Activated T-helper 2 cell treated with anti-CD3 and anti-CD28 coated beads, Interferon-gamma antibody, Interleukin-2, Interleukin-4, amounts not matched to agents 10 μg/mL and 5 μg/mL and 100 μg/mL, durations not matched to agents 14 hours and 24 hours and 36 hours (primary cell): ENCODE data around the gene IGFL2. TPM values are rescaled to one million over a fixed set of nuclear protein-coding genes. Genes with fewer than 3 reads are reported as not detected.
"Not testable (repeated sequence)": the region's sequence is repeated elsewhere in the genome, so short reads cannot be mapped to it uniquely, and the experiment has no call there.

ENCODE experiments used
- DNase-seq: peaks from one replicate; pipeline ENCODE4 v3.0.0; 2021; ENCODE audit warnings: low spot score
- H3K27ac Mint-ChIP-seq: one replicate; pipeline ENCODE4 v1.8.0; 2021; ENCODE audit warnings: mixed read lengths
- H3K27me3 Mint-ChIP-seq: one replicate; pipeline ENCODE4 v1.8.0; 2021; ENCODE audit warnings: low read depth, mixed read lengths
- H3K36me3 Mint-ChIP-seq: one replicate; pipeline ENCODE4 v1.8.0; 2021; ENCODE audit warnings: low read depth, mixed read lengths
- H3K4me1 Mint-ChIP-seq: one replicate; pipeline ENCODE4 v1.8.0; 2021; ENCODE audit warnings: low read depth, mixed read lengths
- H3K4me3 Mint-ChIP-seq: one replicate; pipeline ENCODE4 v1.8.0; 2021; ENCODE audit warnings: low read depth, mild to moderate bottlenecking, moderate library complexity, mixed read lengths
- H3K9me3 Mint-ChIP-seq: one replicate; pipeline ENCODE4 v1.8.0; 2021; ENCODE audit warnings: mixed read lengths
- intact Hi-C: fragments of 100-400 bp; cut with micrococcal nuclease; formaldehyde crosslinking; loops from one replicate; pipeline ENCODE4 v1.15.1; 2023
- total RNA-seq: library from RNA; stranded (reverse); gene quantifications from 2 replicates; pipeline ENCODE4 v1.2.3, GENCODE V29; 2022

The IGFL2 gene
- total RNA-seq, 1 donor from 2014 or later: 0.46 TPM

DNA sequence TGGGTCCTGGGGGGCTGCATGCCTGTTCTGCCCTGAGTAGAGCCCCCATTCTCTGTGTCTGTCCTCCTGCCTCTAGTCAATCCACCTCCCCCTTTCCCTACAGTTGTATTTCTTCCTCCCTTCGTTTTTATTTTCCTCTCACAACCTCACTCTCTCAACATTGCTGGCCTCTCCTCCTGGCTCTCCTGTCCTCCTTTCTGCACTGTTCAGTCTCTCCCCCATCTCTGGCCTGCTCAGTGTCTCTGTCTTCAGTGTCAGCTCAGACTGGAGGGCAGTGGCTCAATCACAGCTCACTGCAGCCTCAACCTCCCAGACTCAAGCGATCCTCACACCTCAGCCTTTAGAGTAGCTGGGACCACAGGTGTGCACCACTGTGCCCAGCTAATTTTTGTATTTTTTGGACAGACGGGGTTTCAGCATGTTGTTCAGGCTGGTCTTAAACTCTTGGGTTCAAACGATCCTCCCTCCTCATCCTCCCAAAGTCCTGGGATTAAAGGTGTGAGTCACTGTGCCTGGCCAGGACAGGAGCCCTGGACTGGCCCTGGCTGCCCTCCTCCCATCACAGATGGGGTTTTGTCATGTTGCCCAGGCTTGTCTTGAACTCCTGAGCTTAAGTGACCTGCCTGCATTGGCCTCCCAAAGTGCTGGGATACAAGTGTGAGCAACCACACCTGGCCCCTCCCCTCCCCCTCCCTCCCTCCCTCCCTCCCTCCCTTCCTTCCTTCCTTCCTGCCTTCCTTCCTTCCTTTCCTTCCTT, 49.5 kb downstream of the IGFL2 start:
- H3K27ac Mint-ChIP-seq: no peak overlapping the region
- H3K36me3 Mint-ChIP-seq: no peaks in the 10 kb centered on the region
- intact Hi-C loops: no loop called here
- no peaks in the 10 kb centered on the region for H3K9me3 Mint-ChIP-seq
- peaks cover 11% of the 10 kb centered on the region for H3K4me1 Mint-ChIP-seq
- DNase-seq: no peak
- no peak overlapping the region for H3K4me3 Mint-ChIP-seq
- peaks cover 28% of the 10 kb centered on the region for H3K27me3 Mint-ChIP-seq

DNA sequence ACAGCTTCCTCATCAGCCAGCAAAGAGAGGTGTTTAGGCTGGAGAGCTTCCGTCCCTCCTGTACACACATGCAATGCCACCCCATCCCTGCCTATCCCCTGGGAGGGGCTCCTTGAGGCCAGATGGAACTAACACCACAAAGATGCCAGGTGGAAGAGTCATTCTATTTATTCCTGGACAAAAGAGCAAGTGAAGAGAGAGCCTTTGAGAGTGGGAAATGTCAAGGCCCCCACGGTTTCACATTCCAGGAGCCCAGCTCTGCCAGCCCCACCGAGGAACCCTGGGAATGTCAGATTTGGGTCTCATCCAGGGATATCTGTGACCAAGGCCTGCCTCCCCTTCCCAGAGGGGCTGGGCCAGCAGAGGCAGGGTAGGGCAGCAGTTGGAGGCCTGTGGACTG, 50.7 kb downstream of the IGFL2 start:
- intact Hi-C loops: no loop called here
- H3K27ac Mint-ChIP-seq: no peak overlapping the region
- H3K36me3 Mint-ChIP-seq: no peaks in the 10 kb centered on the region
- H3K4me1 Mint-ChIP-seq: peaks cover 2% of the 10 kb centered on the region
- no peaks in the 10 kb centered on the region for H3K9me3 Mint-ChIP-seq
- no peak overlapping the region for H3K4me3 Mint-ChIP-seq
- peaks cover 35% of the 10 kb centered on the region for H3K27me3 Mint-ChIP-seq
- DNase-seq: no peak

DNA sequence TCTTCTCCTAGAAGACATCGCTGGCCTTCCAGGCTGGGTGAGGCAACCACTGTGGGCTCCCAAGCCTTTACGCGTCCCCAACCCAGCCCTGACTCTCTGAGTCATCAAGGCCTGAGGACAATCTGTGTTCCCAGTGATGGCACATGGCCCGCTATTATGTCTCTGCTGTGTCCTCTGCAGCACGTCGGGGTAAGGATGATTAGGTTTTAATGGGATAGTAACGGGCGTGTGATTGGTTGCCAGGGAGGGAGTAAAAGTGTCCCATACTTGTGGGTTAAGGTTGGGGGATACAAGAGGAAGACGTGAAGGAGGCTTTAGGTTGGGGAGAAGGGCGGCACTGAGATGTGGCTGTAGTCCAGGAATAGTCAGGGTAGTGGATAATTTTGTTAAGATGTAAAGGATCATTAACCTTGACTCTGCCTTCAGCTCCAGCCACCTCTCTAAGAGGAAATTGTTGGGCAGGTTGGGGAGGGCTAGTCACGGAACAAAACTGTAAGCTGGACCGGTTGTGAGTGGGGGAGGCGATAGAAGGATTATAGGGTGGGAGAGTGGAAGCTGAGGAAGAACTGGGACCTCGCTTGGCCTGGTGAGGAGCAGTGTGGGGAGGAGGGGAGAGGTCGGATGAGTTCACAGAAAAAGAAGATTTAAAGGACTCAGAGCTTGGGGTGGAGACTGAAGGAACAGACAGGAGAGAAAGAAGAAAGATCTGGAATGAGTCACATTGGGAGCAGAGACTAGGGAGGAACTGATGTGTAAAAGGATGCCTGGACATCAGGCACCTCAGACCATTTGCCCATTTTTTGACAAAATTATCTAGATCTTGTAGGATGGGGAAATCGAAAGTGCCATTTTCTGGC, 53.6 kb downstream of the IGFL2 start:
- Mint-ChIP-seq H3K27ac (no peak overlapping the region), H3K4me1 (no peaks in the 10 kb centered on the region), H3K36me3 (no peaks in the 10 kb centered on the region), H3K9me3 (no peaks in the 10 kb centered on the region), H3K4me3 (no peak overlapping the region), H3K27me3 (peaks cover 32% of the 10 kb centered on the region)
- intact Hi-C loops: no loop called here
- DNase-seq: no peak

DNA sequence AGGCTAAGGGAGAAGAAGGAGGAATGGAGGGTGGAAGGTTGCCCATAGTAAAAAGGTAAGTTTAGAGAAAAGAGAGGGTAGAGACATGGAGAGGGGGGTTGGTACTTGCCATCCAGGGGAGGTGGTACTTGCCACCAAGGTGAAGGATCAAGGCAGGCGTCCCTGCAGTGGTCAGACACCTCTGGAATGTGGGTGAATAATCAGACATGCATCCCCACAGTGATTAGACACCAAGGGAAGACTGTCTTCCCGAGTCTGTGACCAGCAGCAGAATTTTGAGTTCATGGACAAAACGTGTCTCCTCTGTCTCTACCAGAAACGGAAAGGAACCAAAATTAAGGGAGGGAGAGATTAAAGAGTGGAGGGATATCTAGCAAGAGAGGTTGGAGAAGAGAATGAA, 54.4 kb downstream of the IGFL2 start:
- intact Hi-C loops: no loop called here
- H3K9me3 Mint-ChIP-seq: no peaks in the 10 kb centered on the region
- H3K27ac Mint-ChIP-seq: no peak overlapping the region
- no peak for DNase-seq
- H3K36me3 Mint-ChIP-seq: no peaks in the 10 kb centered on the region
- no peaks in the 10 kb centered on the region for H3K4me1 Mint-ChIP-seq
- peaks cover 25% of the 10 kb centered on the region for H3K27me3 Mint-ChIP-seq
- H3K4me3 Mint-ChIP-seq: no peak overlapping the region

DNA sequence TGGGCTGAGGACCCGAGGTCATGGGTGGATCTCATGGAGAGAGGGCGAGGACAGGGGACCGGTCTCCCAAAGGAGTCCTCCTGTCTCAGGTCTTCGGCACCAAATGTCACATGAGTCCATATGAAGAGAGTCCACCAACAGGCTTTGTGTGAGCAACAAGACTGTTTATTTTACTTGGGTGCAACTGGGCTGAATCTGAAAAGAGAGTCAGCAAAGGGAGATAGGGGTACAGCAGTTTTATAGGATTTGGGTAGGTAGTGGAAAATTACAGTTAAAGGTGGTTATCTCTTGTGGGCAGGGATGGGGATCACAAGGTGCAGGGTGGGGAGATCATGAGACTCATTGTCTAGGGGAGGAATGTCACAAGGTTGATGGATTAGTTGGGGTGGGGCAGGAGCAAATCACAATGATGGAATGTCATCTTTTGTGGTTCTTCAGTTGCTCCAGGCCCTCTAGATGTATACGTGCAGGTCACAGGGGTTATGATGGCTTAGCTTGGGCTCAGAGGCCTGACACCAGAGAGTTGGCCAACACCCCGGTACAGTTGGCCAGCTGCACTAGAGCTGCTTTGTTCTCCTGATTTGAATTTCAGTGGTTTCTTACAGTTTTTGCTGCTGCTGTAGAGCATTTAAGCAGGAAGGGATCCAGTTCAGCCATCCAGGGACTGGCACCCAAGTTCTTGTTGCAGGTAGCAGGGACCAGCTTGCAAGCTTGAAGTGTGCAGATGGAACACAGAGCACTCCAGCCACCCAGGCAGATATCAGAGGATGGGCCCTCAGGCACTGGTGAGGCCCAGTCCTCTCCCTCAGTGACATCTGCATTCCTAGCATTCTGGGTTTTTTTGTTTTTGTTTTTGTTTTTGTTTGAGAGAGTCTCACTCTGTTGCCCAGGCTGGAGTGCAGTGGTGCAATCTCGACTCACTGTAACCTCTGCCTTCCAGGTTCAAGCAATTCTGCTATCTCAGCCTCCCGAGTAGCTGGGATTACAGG, 55.1 kb downstream of the IGFL2 start:
- H3K36me3 Mint-ChIP-seq: no peaks in the 10 kb centered on the region
- H3K27me3 Mint-ChIP-seq: peaks cover 27% of the 10 kb centered on the region
- H3K27ac Mint-ChIP-seq: no peak overlapping the region
- H3K4me1 Mint-ChIP-seq: no peaks in the 10 kb centered on the region
- no peak overlapping the region for H3K4me3 Mint-ChIP-seq
- no peak for DNase-seq
- H3K9me3 Mint-ChIP-seq: no peaks in the 10 kb centered on the region
- intact Hi-C loops: no loop called here

DNA sequence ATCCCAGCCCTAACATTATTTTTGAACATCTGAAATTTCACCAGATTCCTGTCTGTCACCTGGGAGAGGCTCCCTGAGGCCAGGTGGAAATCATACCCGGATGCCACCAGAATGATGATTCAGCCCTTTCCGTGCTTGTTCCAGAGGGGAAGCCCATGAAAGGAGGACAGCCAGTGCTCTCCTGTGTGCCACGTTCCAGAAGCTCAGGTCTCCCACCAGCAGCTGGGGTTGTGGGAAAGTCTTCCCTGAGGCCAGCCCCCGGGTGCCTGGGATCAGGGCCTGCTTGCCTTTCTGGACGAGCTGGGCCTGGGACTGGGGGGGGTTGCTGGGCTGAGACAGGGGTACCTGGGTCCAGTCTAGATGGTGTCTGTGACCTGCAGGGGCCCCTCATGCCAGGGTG, 56.0 kb downstream of the IGFL2 start:
- no peak overlapping the region for H3K27ac Mint-ChIP-seq
- intact Hi-C loops: no loop called here
- H3K36me3 Mint-ChIP-seq: no peaks in the 10 kb centered on the region
- no peak overlapping the region for H3K4me3 Mint-ChIP-seq
- H3K9me3 Mint-ChIP-seq: no peaks in the 10 kb centered on the region
- peaks cover 31% of the 10 kb centered on the region for H3K27me3 Mint-ChIP-seq
- no peak for DNase-seq
- peaks cover 2% of the 10 kb centered on the region for H3K4me1 Mint-ChIP-seq

DNA sequence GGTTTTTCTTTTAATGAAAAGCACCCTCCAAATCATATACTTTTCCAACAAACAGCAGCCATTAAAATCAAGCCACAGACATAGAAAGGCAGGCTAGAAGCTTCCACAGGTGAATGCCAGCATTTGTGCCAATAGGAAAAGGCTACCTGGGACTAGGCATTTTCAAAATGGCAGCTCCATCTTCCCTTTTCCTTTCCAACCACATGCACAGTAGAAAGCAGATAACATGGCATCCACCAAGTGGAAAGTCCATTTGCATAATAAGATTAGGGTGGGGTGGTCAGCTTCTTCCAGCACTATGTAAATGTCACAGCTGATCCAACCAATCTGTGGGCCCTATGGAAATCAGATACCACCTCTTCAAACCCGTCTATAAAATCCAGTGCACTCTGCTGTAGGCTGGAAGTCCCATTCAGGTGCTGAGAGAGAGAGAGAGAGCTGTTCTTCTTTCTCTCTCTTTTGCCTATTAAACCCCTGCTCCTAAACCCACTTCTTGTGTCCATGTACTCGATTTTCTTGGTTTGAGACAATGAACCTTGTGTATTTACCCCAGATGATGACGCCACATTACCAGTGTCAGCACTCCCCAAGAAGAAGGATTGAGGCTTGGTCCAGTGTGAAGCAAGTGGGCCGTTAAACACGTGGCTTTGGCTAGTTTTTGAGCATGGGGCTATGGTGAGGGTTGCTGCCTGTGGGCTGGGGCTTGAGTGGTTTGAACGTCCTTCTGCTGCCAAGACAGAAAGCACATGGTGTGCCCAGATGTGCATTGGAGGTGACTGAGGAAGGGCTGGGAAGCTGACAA, 57.3 kb downstream of the IGFL2 start:
- peaks cover 9% of the 10 kb centered on the region for H3K4me1 Mint-ChIP-seq
- H3K9me3 Mint-ChIP-seq: no peaks in the 10 kb centered on the region
- DNase-seq: no peak
- peaks cover 35% of the 10 kb centered on the region for H3K27me3 Mint-ChIP-seq
- no peak overlapping the region for H3K27ac Mint-ChIP-seq
- no peak overlapping the region for H3K4me3 Mint-ChIP-seq
- intact Hi-C loops: no loop called here
- H3K36me3 Mint-ChIP-seq: no peaks in the 10 kb centered on the region

DNA sequence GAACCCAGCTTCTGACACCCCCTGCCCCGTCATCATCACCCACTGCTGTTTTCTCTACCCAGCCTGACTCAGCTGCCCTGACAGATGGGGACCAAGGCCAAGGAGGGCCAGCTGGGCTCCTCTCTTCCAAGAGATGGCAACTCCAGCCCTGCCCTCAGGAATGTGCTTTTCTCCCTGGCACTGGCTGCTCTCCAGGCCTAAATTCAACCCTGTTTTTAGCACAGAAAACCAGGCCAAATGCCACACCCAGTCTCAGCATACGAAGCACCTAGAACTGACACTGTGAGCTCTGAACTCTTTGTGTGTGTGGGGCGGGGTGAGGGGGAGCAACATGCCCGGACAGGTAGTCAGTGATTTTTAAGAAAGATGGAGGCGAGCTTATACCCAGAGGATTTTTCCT, 58.1 kb downstream of the IGFL2 start:
- H3K27ac Mint-ChIP-seq: no peak overlapping the region

DNA sequence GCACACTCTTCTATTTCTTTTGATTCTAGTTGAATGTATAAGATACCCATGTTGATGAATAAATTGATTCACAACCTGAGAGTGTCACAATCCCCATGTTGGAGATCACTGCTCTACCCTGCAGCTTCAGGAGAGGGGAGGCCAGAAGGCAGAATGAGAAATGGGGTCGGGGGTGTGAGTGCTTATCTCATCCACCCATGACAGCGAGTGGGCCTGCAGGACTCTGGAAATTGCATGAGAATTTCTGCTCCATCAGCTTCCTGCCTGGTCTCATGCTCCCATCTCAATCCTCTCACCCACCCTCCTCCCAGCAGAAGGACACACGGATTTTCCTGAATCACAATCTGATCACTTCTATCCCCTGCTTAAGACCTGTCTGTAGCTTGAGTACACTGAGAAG, 58.6 kb downstream of the IGFL2 start:
- Mint-ChIP-seq H3K4me1 (peaks cover 9% of the 10 kb centered on the region), H3K27ac (no peak overlapping the region), H3K27me3 (peaks cover 30% of the 10 kb centered on the region), H3K36me3 (no peaks in the 10 kb centered on the region), H3K9me3 (no peaks in the 10 kb centered on the region), H3K4me3 (no peak overlapping the region)
- intact Hi-C loops: no loop called here
- no peak for DNase-seq

More for the DNA sequence above, 58.1 kb downstream of the IGFL2 start:
- Mint-ChIP-seq H3K36me3 (no peaks in the 10 kb centered on the region), H3K9me3 (no peaks in the 10 kb centered on the region), H3K4me3 (no peak overlapping the region), H3K27me3 (peaks cover 35% of the 10 kb centered on the region), H3K4me1 (peaks cover 9% of the 10 kb centered on the region)
- DNase-seq: no peak
- intact Hi-C loops: no loop called here

DNA sequence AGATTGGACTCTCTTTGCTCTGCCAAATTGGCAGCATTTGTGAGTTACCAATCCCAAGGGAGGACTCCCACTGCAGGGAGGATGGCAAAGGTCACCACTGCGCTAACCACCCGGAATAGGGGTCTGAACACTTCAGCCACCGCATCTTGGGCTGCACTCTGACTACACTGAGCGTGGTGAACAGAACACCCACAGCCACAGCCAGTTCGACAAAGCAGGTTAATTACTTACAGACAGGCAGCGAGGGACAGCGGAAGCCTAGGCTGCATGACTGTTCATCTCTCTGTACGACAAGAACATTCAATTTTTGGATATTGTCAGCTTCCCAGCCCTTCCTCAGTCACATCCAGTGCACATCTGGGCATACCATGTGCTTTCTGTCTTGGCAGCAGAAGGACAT, 59.8 kb downstream of the IGFL2 start:
- H3K27ac Mint-ChIP-seq, H3K36me3 Mint-ChIP-seq, H3K4me3 Mint-ChIP-seq, intact Hi-C loops, H3K9me3 Mint-ChIP-seq, H3K4me1 Mint-ChIP-seq, DNase-seq: not testable (repeated sequence)
- peaks cover 21% of the 10 kb centered on the region for H3K27me3 Mint-ChIP-seq

DNA sequence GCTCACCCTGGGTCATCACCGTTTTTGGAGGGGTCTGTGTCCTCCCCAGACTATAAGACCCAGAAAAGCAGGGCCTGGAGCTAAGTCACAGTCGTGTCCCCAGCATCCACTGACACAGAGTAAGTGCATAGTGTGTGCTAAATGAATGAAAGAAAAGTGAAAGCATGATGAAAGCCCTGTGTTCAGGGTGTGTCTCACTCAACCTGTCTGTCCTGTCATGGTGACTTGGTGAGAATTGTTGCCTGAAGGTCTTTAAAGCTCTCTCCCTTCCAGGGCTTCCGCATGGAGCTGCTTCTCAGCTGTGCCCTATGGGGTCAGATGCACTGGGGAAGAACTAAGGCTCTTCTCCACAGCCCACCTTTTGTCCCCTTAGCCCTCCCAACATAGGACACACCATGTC, 61.0 kb downstream of the IGFL2 start:
- H3K4me1 Mint-ChIP-seq: peaks cover 9% of the 10 kb centered on the region
- no peaks in the 10 kb centered on the region for H3K36me3 Mint-ChIP-seq
- no peak overlapping the region for H3K4me3 Mint-ChIP-seq
- intact Hi-C loops: no loop called here
- no peak for DNase-seq
- H3K9me3 Mint-ChIP-seq: no peaks in the 10 kb centered on the region
- no peak overlapping the region for H3K27ac Mint-ChIP-seq
- H3K27me3 Mint-ChIP-seq: peaks cover 18% of the 10 kb centered on the region

DNA sequence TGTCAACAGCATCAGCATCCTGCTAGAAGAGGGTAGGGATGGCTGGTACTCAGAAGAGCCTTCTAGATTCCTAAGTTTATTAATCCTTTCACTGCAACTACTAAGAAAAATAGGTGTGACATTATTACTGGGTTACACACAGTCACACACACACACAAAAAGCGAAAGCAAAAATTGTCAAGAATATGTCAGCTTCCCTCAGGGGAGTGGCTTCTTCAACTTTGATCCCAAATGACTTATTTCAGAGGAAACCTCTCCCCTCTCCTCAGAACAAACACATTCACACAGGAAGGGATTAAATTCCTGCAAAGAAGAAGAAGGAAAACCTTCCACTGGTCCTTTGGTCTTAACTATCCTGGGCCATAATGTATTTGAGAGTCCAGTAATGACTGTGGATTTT, 61.4 kb downstream of the IGFL2 start:
- Mint-ChIP-seq H3K9me3 (no peaks in the 10 kb centered on the region), H3K27me3 (peaks cover 18% of the 10 kb centered on the region), H3K27ac (no peak overlapping the region), H3K36me3 (no peaks in the 10 kb centered on the region), H3K4me3 (no peak overlapping the region), H3K4me1 (peaks cover 9% of the 10 kb centered on the region)
- intact Hi-C loops: no loop called here
- DNase-seq: no peak
